Lower leg skin (tissue), 4 donors: ENCODE measurements around the gene YWHAG. TPM values are rescaled to one million over a fixed set of nuclear protein-coding genes. Genes with fewer than 3 reads are reported as not detected.
A peak's percentile ranks its signal among the peaks of the same experiment; 100 is the strongest.
"Not testable (repeated sequence)": the region's sequence is repeated elsewhere in the genome, so short reads cannot be mapped to it uniquely, and the experiment has no call there.

ENCODE experiments used
- DNase-seq, 2 donors: peaks; one replicate each; pipeline ENCODE4 v3.0.0-alpha.2; 2019; ENCODE audit warnings: low spot score in 2 of 2
- H3K4me3 ChIP-seq: fragments of 200-600 bp; sonication (generic); 2 replicates; pipeline ENCODE4 v1.5.1; 2017; ENCODE audit warnings: mild to moderate bottlenecking, low read depth; ENCODE audit not compliant: poor library complexity, severe bottlenecking
- CTCF ChIP-seq, 3 donors: fragments of 450-650 bp; IDR thresholded peaks; one replicate each; pipeline ENCODE4 v1.5.1; 2016; ENCODE audit warnings: antibody characterized with exemption in 3 of 3, mild to moderate bottlenecking in 3 of 3, moderate library complexity in 2 of 3
- POLR2A ChIP-seq, 2 donors: fragments of 450-650 bp; IDR thresholded peaks; one replicate each; pipeline ENCODE4 v1.6.1; 2016 to 2017; ENCODE audit warnings: antibody characterized with exemption in 2 of 2, mild to moderate bottlenecking in 1 of 2, moderate library complexity in 1 of 2
- WGBS, 2 donors: methylation state at CpG; one replicate each; pipeline ENCODE4 v1.1.5; 2018; 5-methylcytosine and 5-hydroxymethylcytosine counted together
- intact Hi-C: fragments of 100-400 bp; cut with DNase I; formaldehyde crosslinking; loops from one replicate; pipeline ENCODE4 v1.15.0; 2023; ENCODE audit warnings: low total_unique reads
- total RNA-seq, 4 donors: library from RNA; depleted of rRNA; stranded (reverse); fragments of >200 nt; gene quantifications; one replicate each; pipeline ENCODE4 v1.1.0, GENCODE V29; 2016

The YWHAG gene
- total RNA-seq, 4 donors from 2014 or later: 46.5 to 64.5 (median 56.4) TPM

GRCh38 chr7:76318488-76319353 is 40.1 kb downstream of the YWHAG start:
- intact Hi-C loops: no loop called here
- peak overlapping the region; percentile 61 for H3K4me3 ChIP-seq
- WGBS, 2 donors: 4% methylated on average over 25 of the region's 25 CpGs
- TF ChIP-seq POLR2A (IDR thresholded peaks at IDR 0.05): no peak
- no peak for TF ChIP-seq CTCF (IDR thresholded peaks at IDR 0.05)
- DNase-seq: peak; percentile 88 to 96

- DNase-seq: peak; percentile 95 to 99
- TF ChIP-seq POLR2A (IDR thresholded peaks at IDR 0.05) (peak in 1 of 2 donors; percentile 41), CTCF (IDR thresholded peaks at IDR 0.05) (no peak)
- peak overlapping the region; percentile 61 for H3K4me3 ChIP-seq
- WGBS, 2 donors: 0 to 1% methylated on average over 43 to 50 of the region's 50 CpGs
- intact Hi-C loops: no loop called here
Observed at GRCh38 chr7:76317782-76318487, 40.9 kb downstream of the YWHAG start.

DNA sequence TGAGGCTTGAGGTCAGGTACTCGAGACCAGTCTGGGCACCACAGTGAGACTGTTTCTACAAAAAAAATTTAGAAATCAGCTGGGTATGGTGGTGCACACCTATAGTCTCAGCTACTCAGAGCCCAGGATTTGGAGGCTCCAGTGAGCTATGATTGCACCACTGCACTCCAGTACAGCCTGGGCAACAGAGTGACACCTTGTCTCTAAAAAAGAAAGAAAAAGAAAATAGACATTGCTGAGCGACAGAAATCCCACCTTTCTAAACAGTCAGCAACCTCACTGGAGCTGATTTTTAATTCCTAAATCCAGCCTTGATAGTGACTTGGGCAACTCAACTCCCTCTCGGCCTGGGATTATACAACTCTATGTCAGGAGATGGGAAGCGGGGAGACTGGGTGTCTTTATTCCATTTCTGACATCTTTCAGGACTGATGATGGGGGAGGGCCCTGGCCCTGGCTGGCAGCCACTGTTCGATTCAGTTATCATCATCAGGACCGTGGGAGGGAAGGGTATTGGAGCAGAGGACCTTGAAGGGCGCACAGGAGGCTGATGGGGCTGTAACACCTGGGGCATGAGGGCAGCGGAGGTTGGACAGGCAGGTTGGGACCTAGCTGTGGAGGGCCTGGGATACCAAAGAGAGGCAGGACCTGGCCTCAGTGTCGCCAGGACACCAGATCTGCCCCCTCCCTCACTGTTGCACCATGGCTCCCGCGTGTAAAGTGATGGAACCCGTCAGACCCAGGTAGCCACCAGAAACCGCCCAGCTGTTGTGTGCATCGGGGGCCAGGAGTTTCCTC is 41.6 kb downstream of the YWHAG start:
- WGBS, 2 donors: 56 to 61% methylated on average over 14 of the region's 14 CpGs
- TF ChIP-seq POLR2A (IDR thresholded peaks at IDR 0.05): no peak
- no peak for TF ChIP-seq CTCF (IDR thresholded peaks at IDR 0.05)
- no peak for DNase-seq
- peak overlapping the region; percentile 35 for H3K4me3 ChIP-seq
- intact Hi-C loops: no loop called here

DNA sequence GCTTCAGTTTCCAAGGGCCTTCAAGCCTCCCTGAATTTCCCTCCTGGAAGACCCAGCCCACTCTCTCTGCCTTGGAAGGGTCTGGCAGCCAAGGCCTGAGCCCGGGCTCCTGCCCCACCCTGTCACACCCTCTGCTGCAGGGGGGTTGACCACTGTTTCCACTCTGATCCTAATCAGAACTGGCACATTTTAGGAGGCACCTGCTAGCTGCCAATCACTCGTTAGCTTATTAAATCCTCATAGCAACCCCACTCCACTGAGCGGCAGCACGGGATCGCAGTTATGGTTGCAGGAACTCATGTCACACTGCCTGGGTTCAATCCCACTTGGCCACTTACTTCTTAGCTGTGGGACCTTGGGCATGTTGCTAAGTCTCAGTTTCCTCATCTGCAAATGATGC is 43.4 kb downstream of the YWHAG start:
- no peak for DNase-seq
- intact Hi-C loops: loop anchor here (2.0 kb wide), 1 partner anchor 131 kb away; no protein-coding TSS in a partner anchor
- TF ChIP-seq POLR2A (IDR thresholded peaks at IDR 0.05) (no peak), CTCF (IDR thresholded peaks at IDR 0.05) (no peak)
- 44 to 51% methylated on average over 5 of the region's 5 CpGs for WGBS, 2 donors
- no peak overlapping the region for H3K4me3 ChIP-seq

- not testable (repeated sequence) for DNase-seq, H3K4me3 ChIP-seq
- 59 to 63% methylated on average over 6 of the region's 6 CpGs for whole genome bisulfite sequencing, 2 donors
- intact Hi-C loops: loop anchor here (2.0 kb wide), 1 partner anchor 130 kb away; no protein-coding TSS in a partner anchor
Observed at GRCh38 chr7:76314740-76315139, 44.1 kb downstream of the YWHAG start.
